22Rv1 (cell line): Measurements from ENCODE around the gene RBM44.

Source experiments
- ZFX ChIP-seq: fragments of 450-650 bp; IDR thresholded peaks from 2 replicates; pipeline ENCODE4 v1.6.1; 2017; ENCODE audit warnings: antibody characterized with exemption, borderline replicate concordance
- TF ChIP-seq, protein P1 (sequence below): fragments of 450-650 bp; IDR thresholded peaks from 2 replicates; pipeline ENCODE4 v1.5.1; 2017; ENCODE audit warnings: mild to moderate bottlenecking

DNA sequence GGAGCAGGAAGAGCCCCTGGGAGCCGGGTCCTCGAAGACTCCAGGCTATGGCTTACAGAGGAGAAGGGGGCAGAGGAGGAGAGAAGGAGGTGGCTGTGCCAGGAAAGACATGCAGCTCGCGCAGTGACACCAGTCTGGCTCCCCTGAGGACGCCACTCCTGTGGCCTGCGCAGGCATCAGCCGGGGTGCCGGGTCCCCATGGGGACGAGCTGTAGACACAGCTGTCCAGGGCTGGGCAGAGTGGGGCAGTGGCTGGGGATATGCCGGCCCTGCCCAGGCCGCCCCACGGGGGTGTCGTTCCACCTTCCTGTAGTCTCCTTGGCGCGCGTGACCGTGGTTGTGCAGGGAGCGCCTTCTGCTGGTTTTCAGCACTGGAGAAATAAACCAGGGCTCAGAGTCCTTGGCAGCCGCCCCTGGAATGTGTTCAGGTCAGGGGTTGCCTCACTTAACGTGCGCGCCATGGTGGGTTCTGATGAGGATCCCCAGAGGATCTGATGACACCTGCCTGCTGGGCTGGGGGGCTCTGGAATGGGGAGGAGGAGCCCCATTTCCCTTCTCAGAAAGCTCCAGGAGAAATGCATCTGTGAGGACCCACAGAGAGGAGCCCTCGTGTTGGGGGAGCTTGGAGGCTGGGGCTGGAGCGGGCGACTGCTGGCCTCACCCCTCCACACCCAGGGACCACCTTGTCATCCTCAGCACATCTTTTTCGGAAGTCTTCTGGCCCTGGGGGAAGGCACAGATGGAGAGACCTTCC lies 87.5 kb downstream of the RBM44 start:
- TF ChIP-seq, protein P1, sequence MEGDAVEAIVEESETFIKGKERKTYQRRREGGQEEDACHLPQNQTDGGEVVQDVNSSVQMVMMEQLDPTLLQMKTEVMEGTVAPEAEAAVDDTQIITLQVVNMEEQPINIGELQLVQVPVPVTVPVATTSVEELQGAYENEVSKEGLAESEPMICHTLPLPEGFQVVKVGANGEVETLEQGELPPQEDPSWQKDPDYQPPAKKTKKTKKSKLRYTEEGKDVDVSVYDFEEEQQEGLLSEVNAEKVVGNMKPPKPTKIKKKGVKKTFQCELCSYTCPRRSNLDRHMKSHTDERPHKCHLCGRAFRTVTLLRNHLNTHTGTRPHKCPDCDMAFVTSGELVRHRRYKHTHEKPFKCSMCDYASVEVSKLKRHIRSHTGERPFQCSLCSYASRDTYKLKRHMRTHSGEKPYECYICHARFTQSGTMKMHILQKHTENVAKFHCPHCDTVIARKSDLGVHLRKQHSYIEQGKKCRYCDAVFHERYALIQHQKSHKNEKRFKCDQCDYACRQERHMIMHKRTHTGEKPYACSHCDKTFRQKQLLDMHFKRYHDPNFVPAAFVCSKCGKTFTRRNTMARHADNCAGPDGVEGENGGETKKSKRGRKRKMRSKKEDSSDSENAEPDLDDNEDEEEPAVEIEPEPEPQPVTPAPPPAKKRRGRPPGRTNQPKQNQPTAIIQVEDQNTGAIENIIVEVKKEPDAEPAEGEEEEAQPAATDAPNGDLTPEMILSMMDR, result no peak
- no peak for TF ChIP-seq ZFX
